Measurements from ENCODE around the gene DCTPP1.
A peak's percentile ranks its signal among the peaks of the same experiment; 100 is the strongest.
"Not testable (repeated sequence)": the region's sequence is repeated elsewhere in the genome, so short reads cannot be mapped to it uniquely, and the experiment has no call there.

Gene DCTPP1

DNA sequence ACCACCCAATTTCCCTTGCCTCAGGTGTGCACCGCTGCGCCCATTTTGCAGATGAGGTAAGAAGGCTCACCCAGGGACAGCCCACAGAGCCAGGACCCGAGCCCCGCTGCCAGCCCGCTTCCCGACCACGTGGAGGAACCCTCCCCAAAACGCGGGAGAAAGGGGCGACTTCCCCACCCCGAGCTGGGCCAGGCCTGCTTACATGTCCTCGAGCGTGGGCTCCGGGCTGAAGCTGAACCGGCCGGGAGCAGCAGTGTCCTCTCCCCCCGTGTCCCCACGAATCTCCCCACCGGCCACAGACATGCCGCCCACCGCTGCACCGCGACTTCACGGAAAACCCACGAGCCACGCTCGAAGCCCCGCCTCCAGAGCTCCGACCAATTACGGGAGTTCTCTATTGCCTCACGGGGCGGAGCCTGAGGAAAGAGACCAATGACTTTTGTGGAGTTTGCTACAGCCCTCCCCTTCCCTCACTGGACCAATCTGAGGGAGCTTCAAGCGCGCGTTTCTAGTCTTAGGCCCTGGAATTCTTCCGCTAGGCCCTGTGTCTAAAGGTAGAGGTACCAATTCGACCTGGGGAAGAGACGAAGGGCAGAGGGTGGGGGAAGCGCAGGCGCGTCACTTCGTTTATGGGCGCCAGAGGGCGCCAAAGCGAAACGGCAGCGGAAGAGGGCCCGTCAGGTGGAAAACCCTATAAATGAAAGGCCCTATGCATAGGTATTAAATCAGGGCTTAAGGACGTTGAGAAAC, at the start of gene DCTPP1:
DCTPP1 (minus strand) TSS at position 353 of the 750 bp plus-strand sequence; CDS start at position 303, 50 bp downstream.
- peak; percentile 96 for DNase-seq (ENCODE audit: low spot score)

- no peak for DNase-seq (ENCODE audit: low spot score)
Observed at GRCh38 chr16:30478766-30479478, 49.1 kb upstream of the DCTPP1 start.

DNA sequence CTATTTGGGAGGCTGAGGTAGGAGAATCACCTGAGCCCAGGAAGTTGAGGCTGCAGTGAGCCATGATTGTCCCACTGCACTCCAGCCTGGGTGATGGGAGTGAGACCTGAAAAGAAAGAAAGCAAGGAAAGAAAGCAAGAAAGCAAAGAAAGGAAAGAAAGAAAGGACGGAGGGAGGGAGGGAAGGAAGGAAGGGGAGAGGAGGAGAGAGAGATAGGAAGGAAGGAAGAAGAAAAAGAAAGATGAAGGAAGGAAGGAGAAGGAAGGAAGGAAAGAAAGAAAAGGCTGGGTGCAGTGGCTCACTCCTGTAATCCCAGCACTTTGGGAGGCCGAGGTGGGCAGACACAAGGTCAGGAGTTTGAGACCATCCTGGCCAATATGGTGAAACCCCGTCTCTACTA, 47.9 kb upstream of the DCTPP1 start:
- not testable (repeated sequence) for DNase-seq (ENCODE audit: low spot score)

DNA sequence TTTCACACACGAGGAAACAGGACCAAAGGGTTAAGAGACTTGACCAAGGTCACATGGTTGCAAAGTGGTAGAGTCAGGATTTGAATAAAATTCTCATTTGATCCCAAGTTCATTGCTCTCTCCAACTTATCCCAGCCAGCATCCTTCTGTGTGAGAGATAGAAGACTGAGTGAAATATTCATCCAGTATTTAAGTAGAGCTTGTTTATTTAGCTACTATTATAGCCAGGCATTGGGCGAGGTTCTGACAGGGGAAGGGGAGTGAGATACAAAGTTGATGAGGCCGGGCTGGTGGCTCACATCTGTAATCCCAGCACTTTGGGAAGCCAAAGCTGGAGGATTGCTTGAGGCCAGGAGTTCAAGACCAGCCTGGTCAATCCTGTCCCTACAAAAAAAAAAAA, 47.2 kb upstream of the DCTPP1 start:
- DNase-seq (ENCODE audit: low spot score) = no peak

DNA sequence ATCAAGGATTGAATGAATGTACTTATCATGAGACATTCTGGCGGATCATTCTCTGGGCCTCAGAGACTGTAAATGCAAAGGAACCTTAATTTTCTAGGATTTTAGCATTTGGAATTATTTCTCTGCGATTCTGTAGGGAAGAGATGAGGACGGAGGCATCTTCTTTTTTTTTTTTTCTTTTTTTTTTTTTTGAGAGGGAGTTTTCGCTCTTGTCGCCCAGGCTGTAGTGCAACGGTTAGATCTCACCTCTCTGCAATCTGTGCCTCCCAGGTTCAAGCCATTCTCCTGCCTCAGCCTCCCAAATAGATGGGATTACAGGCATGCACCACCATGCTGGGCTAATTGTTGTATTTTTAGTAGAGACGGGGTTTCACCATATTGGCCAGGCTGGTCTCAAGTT, 44.9 kb upstream of the DCTPP1 start:
- no peak for DNase-seq (ENCODE audit: low spot score)

GRCh38 chr16:30474074-30474452, 44.2 kb upstream of the DCTPP1 start:
- no peak for DNase-seq (ENCODE audit: low spot score)

- no peak for DNase-seq (ENCODE audit: low spot score)
Observed at GRCh38 chr16:30473231-30474073, 43.6 kb upstream of the DCTPP1 start.

DNA sequence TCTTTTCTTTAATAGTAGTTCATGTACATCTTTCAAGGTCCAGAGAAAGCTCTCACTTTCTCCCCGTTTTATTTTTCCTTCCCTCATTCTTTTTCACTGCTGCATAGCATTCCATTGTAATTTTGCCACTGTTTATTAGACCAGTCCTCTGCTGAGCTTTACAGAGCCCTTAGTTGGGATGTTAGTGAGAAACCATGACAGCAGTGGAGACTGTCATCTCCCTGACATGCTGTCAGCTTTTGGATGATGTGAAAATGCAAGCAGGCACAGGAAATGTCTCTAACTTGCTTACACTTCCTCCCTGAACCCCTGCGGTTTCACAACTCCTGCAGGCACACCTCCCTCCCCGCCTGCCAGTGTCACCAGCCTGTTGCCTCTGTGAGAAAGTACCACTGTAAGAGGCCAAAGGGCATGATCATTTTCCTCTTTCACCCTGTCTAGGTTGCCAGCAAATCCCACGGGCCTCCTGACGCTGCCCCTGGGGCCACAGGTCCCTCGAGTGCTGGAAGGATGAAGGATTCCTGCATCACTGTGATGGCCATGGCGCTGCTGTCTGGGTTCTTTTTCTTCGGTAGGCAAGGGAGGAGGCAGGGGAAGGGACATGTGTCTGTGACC, 42.6 kb upstream of the DCTPP1 start, which contains the start of gene ITGAL:
ITGAL (plus strand) TSS at position 415 of the 615 bp plus-strand sequence; CDS start at position 511, 96 bp downstream.
- DNase-seq (ENCODE audit: low spot score) = no peak

GRCh38 chr16:30470632-30470995, 40.8 kb upstream of the DCTPP1 start:
- no peak for DNase-seq (ENCODE audit: low spot score)

DNA sequence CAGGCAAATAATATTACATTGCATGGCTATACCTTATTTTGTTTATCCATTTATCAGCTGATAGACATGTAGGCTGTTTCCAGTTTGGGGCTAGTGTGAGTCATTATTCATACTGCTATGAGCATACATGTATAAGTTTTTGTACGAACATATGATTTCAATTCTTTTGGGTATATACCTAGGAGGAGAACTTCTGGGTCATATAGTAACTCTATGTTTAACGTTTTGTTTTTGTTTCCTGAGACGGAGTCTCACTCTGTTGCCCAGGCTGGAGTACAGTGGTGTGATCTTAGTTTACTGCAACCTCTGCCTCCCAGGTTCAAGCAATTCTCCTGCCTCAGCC, 40.3 kb upstream of the DCTPP1 start:
- DNase-seq (ENCODE audit: low spot score) = no peak

GRCh38 chr16:30464078-30464477, 34.2 kb upstream of the DCTPP1 start:
- no peak for DNase-seq (ENCODE audit: low spot score)

DNA sequence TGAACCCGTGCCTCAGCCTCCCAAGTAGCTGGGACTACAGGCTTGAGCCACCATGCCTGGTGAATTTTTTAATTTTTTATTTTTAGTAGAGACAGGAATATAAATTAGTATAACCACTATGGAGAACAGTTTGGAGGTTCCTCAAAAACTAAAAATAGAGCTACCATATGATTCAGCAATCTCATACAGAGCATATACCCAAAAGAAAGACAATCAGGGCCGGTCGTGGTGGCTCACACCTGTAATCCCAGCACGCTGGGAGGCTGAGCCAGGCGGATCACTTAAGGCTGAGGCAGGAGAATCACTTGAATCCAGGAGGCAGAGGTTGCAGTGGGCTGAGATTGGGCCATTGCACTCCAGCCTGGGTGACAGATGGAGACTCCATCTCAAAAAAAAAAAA, 31.6 kb upstream of the DCTPP1 start:
- not testable (repeated sequence) for DNase-seq (ENCODE audit: low spot score)

GRCh38 chr16:30459456-30459855, 29.6 kb upstream of the DCTPP1 start:
- no peak for DNase-seq (ENCODE audit: low spot score)

GRCh38 chr16:30458561-30459394, 28.9 kb upstream of the DCTPP1 start:
- no peak for DNase-seq (ENCODE audit: low spot score)

GRCh38 chr16:30457743-30458560, 28.1 kb upstream of the DCTPP1 start:
- no peak for DNase-seq (ENCODE audit: low spot score)

DNA sequence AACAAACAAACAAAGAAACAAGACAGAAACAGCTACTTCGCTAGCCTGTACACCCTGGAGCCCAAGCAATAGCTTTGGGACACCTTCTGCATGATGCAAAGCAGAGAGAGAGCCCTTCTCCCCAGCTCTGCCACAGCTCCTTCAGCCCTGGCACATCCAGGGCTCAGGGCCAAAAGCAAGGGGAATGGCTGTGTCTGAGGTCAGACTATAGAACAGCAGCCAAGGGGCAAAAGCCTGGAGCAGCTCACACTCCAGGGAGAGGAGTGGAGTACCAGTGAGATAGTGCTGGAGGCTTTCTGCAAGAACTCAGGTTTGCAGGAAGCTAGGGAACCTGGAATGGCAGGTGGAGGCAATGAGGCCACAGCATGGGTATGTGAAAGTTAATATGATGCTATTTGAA, 27.4 kb upstream of the DCTPP1 start:
- no peak for DNase-seq (ENCODE audit: low spot score)

GRCh38 chr16:30456302-30456701, 26.5 kb upstream of the DCTPP1 start:
- no peak for DNase-seq (ENCODE audit: low spot score)

DNA sequence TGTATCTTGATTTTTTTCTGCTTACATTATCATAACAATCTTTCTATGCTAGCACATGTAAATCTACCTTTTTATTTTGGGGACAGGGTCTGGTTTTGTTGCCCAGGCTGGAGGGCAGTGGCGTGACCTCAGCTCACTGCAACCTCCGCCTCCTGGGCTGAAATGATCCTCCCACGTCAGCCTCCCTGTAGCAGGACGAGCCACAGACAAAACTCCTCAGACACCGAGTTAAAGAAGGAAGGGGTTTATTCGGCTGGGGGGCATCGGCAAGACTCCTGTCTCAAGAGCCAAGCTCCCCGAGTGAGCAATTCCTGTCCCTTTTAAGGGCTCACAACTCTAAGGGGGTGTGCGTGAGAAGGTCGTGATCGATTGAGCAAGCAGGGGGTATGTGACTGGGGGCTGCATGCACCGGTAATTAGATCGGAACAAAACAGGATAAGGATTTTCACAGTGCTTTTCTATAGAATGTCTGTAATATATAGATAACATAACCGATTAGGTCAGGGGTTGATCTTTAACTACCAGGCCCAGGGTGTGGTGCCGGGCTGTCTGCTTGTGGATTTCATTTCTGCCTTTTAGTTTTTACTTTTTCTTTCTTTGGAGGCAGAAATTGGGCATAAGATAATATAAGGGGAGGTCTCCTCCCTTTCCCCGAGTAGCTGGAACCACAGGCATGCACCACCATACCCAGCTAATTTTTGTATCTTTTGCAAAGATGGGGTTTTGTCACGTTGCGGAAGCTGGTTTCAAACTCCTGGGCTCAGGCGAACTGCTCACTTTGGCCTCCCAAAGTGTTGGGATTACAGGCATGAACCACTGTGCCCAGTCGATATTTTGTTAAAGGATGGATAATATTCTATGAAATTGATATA, 23.1 kb upstream of the DCTPP1 start:
- not testable (repeated sequence) for DNase-seq (ENCODE audit: low spot score)

- DNase-seq (ENCODE audit: low spot score) = no peak
Observed at GRCh38 chr16:30449116-30449435, 19.2 kb upstream of the DCTPP1 start.
